ENCODE data around the gene L1TD1.
"Not testable (repeated sequence)": the region's sequence is repeated elsewhere in the genome, so short reads cannot be mapped to it uniquely, and the experiment has no call there.

L1TD1 gene, protein sequence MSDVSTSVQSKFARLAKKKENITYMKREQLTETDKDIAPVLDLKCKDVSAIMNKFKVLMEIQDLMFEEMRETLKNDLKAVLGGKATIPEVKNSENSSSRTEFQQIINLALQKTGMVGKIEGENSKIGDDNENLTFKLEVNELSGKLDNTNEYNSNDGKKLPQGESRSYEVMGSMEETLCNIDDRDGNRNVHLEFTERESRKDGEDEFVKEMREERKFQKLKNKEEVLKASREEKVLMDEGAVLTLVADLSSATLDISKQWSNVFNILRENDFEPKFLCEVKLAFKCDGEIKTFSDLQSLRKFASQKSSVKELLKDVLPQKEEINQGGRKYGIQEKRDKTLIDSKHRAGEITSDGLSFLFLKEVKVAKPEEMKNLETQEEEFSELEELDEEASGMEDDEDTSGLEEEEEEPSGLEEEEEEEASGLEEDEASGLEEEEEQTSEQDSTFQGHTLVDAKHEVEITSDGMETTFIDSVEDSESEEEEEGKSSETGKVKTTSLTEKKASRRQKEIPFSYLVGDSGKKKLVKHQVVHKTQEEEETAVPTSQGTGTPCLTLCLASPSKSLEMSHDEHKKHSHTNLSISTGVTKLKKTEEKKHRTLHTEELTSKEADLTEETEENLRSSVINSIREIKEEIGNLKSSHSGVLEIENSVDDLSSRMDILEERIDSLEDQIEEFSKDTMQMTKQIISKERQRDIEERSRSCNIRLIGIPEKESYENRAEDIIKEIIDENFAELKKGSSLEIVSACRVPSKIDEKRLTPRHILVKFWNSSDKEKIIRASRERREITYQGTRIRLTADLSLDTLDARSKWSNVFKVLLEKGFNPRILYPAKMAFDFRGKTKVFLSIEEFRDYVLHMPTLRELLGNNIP

DNA sequence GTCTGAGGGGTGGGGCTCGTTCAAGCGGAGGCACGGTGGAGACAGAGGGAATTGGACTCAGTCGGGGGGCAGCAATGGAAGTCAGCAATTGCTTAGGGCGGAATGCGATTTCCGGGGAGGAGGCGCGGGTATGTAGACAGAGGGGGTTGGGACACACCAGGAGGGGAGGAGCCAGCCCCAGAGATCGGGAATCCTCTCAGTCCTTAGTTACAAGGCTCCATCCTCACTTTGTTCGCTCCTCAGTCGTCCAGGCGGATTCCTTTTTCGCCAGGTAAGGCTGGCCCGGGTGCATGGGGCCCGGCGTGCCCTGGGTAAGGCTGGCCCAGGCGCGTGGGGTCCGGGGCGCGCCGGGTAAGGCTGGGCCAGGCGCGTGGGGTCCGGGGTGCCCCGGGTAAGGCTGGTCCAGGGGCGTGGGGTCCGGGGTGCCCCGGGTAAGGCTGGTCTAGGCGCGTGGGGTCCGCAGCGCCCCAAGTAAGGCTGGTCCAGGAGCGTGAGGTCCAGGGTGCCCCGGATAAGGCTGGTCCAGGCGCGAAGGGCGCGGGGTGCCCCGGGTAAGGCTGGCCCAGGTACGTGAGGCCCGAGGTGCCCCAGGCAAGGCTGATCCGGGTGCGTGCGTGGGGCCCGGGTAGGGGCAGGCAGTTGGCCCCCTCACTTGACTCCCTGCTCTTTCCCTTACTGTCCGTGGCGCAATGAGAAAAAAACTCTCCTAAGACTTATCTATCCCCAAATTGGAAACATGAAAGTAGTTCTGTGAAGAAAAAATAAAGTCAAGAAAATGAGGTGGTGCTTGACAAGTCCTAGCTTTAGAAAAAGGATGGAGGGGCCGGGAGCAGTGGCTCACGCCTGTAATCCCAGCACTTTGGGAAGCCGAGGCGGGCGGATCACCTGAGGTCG, at the start of gene L1TD1:
Gene L1TD1 (plus strand): TSS at position 199 of the 894 bp plus-strand sequence. CDS start 11,780 bp downstream, outside the sequence.
- DNase-seq, result no peak

DNA sequence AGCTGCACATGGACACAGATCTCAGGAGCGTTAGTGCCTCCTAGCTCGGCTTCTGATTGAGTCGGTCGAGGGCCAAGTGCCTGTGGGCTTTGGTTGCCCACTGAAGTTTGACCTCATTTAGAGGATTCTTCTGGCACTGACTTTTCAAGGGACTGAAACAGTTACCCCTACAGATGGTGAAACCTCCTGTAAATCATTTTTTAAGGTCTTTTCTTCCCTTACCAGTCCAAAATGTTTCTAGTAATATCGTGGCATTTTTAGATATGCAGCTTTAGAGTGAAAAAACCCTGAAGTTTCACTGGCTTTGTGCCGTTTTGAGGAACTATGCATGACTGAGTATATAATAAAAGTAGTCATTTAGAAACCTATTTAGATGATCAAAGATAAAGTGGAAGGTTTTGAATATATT, 34.7 kb upstream of the L1TD1 start:
- no peak for DNase-seq

GRCh38 chr1:62161711-62162110, 32.9 kb upstream of the L1TD1 start:
- no peak for DNase-seq

- DNase-seq, result not testable (repeated sequence)
These were observed 24.3 kb upstream of the L1TD1 start for GRCh38 chr1:62170380-62170779.

DNA sequence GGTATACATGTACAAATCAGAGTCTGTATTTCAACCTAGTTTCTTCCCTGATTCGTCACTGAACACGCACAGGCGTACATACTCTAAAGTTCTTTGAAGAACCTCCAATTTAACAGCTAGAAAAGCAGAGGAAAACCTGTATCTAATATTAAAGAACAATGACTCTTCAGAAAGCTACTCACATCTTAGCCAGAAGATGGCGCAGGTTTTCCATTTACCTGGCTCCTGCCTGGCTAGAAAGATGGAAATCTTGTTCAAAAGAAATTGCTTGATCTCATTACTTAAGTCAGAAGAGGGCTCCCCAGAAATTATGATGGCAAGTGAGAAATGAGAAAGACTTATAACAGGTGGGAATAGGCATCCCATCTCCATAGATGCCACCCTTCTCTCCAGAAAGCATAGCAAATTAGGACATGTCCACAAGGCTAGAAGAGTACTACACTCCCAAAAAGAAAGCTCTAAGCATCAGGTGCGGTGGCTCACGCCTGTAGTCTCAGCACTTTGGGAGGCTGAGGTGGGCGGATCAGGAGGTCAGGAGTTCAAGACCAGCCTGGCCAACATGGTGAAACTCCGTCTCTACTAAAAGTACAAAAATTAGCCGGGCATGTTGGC, 19.0 kb upstream of the L1TD1 start:
- peak; percentile 35 for DNase-seq

GRCh38 chr1:62176597-62177312, 17.9 kb upstream of the L1TD1 start:
- no peak for DNase-seq

DNA sequence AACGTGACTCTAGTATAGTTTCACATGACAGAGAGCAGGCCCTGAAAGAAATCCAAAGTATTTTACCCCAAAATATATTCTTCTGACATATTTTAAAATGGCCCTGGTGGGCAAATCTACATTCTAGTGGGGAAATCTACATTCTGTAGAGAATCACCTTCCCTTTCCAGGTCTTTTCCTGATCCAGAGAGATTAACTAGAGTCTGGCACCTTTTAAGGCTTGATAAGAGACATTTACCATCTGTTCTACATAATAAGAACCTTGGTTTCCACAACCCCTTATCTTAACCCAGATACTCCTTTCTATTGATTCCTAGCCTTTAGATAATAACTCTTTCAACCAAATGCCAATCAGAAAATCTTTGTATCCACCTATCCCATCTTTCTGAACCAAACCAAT, 17.0 kb upstream of the L1TD1 start:
- DNase-seq, result no peak

DNA sequence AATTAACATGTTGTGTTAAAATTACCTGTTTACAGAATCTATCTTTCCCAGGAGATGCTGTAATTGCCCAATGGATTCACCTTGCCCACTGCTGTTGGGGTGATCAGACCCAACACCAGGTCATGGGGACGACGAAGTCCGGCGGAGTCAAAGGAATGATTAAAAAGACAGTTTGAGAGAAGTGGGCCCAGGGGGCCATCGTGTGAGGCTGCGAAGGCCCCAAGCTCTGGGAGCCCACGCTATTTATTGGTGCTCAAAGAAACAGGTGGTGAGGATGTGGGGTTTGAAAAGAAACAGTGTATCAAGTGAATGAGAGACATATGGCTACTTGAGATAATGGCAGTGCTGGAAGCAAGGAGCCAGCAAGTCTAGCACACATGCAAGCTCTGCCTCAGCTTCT, 16.3 kb upstream of the L1TD1 start:
- DNase-seq, result no peak

- not testable (repeated sequence) for DNase-seq
These were observed 14.6 kb upstream of the L1TD1 start for GRCh38 chr1:62180054-62180453.

- no peak for DNase-seq
These were observed 14.0 kb upstream of the L1TD1 start for GRCh38 chr1:62180639-62181038.

DNA sequence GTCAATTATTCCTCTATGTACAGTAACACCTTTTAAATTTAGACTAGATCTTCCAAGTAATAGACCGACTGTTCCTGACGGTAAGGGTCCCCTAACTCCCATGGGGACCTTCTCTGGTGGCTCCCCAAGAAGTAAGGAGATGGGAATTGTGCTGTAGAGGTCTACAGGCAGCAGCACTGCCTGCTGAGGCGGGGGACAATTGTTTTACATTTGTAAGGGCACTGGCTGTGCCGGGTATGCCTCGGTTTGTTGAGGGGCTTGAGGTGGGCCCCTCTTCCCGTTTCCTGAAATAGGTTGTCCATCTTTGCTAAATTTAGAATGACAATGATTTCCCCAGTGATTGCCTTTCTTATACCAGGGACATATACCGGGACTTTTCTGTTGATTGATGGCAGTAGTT, 13.1 kb upstream of the L1TD1 start:
- DNase-seq, result no peak

GRCh38 chr1:62182157-62182556, 12.5 kb upstream of the L1TD1 start:
- DNase-seq, result not testable (repeated sequence)

- not testable (repeated sequence) for DNase-seq
These were observed 11.3 kb upstream of the L1TD1 start for GRCh38 chr1:62183164-62184020.

GRCh38 chr1:62184336-62184735, 10.3 kb upstream of the L1TD1 start:
- no peak for DNase-seq

GRCh38 chr1:62185233-62185632, 9.4 kb upstream of the L1TD1 start:
- not testable (repeated sequence) for DNase-seq

DNA sequence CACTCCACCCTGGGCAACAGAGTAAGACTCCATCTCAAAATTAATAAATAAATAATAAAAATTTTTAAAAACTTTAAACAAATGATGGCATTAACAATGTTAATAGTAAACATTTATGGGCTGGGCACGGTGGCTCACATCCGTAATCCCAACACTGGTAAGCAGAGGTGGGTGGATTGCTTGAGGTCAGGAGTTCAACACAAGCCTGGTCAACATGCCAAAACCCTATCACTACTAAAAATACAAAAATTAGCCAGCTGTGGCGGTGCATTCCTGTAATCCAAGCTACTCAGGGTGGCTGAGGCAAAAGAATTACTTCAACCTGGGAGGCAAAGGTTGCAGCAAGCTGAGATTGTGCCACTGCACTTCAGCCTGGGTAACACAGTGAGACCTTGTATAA, 9.0 kb upstream of the L1TD1 start:
- no peak for DNase-seq

DNA sequence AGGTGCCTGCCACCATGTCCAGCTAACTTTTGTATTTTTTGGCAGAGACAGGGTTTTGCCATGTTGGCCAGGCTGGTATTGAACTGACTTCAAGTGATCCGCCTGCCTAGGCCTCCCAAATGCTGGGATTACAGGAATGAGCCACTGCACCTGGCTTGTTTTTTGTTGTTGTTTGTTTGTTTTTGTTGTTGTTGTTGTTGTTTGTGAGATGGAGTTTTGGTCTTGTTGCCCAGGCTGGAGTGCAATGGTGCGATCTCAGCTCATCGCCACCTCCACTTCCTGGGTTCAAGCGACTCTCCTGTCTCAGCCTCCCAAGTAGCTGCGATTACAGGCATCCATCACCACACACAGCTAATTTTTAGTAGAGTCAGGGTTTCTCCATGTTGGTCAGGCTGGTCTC, 7.1 kb upstream of the L1TD1 start:
- DNase-seq, result no peak

DNA sequence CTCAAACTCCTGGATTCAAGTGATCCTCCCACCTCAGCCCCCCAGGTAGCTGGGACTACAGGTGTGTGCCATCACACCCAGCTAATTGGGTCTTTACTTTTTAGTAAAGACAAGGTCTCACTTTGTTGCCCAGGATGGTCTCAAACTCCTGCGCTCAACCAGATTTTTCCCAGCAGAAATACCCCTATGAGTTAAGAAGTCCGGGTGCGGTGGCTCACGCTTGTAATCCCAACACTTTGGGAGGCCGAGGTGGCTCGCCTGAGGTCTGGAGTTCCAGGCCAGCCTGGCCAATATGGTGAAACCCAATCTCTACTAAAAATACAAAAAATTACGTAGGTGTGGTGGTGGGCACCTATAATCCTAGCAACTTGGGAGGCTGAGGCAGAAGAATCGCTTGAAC, 6.5 kb upstream of the L1TD1 start:
- DNase-seq, result no peak

DNA sequence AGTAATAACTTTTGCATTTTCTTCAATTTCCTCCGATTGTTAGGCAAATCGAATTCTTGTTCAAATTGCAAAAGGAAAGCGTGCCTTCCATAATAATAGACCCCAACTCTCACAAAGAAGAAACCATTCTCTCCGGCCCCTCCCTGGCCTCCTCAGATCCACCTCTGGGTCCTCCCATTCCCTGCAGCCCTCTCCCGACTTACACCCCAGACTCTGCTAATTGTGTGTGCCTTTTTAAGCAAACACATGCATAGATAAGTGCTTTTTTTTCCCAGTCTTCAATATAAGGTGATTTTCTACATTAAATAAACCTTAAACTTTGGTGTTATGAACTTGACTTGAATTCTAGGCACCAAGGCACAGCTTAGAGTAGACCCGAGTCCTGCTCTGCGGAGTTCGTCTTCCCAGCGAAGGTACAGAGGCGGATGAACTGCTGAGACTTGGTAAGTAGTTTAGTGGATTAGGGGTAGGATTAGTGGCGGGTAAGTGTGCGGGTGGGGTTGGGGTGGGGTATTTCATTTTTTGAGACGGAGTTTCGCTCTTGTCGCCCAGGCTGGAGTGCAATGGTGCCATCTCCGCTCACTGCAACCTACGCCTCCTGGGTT, 1.5 kb downstream of the L1TD1 start:
- DNase-seq, result no peak

DNA sequence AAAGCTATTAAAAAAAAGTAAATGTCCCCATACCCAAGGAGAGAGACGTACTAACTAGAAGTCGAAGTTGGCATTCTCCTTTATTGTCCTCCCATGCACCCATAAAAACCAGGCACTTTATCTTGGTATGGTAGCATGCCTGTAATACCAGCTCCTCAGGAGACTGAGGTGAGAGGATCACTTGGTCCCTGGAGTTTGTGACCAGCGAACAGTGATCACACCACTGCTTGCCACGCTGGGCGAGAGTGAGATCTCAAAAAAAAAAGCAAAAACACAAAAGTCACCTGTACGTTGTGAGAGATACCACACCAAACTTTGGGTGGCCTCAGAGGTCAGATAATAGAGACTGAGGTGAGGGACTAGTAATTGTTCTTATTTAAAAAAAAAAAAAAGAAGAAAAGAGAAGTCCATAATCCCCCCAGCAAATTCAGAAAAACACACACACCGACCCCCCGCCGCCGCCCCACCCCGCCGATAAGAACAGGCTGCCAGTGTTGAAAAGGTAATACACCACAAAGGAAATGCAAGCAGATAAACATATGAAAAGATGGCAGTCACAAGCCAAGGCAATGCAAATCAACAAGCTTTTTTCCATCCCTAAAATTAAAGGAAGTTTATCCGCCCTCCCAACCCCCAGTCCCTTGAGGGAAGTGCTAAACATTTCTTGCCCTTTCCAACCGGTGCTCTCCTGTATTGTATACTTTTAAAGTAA, 3.6 kb downstream of the L1TD1 start:
- no peak for DNase-seq

All from amniotic stem cell (primary cell).